A549 (cell line): Measurements from ENCODE around the gene LOX. TPM values are rescaled to one million over a fixed set of nuclear protein-coding genes. Genes with fewer than 3 reads are reported as not detected.

Source experiments
- ATAC-seq, 2 experiments: fragments of 200-7000 bp in 1 of 2; fragments of >200 bp in 1 of 2; cut with Nextera tagmentation in 1 of 2; cut with Tn5 transposase in 1 of 2; 3 replicates each; pipeline versions ENCODE4 v1.8.0 to v1.9.1; 2018 to 2020; ENCODE audit warnings: mild to moderate bottlenecking in 1 of 2, moderate library complexity in 1 of 2
- CTCF ChIA-PET: fragments of 300-600 bp; sonication (Branson Sonifier 250); formaldehyde crosslinking; extraction: SDS; loops from one replicate; lab custom pipeline; 2021; ENCODE audit warnings: antibody characterized with exemption, inconsistent platforms; lab: Yijun Ruan, JAX
- POLR2A ChIA-PET: fragments of 350-600 bp; formaldehyde crosslinking; extraction: SDS; loops from one replicate; lab custom pipeline; 2021; ENCODE audit warnings: antibody characterized with exemption, inconsistent platforms; lab: Yijun Ruan, JAX
- DNase-seq, 2 experiments: peaks; one replicate each; pipeline versions ENCODE4 v3.0.0 to v3.0.0-alpha.2; 2011 to 2016; ENCODE audit warnings: low read depth in 1 of 2, low spot score in 1 of 2
- FAIRE-seq: peaks from 2 replicates; lab custom pipeline; 2011; peaks lifted over from hg19 to GRCh38; lab: Jason Lieb, UNC
- H3K27ac ChIP-seq, 2 experiments: fragments of >200 bp; sonication (Bioruptor Twin); formaldehyde crosslinking; 3 replicates each; pipeline ENCODE4 v1.5.1; 2016 to 2017
- H3K4me1 ChIP-seq: fragments of >200 bp; sonication (Bioruptor Twin); formaldehyde crosslinking; 3 replicates; pipeline ENCODE4 v1.6.1; 2016
- H3K4me2 ChIP-seq: fragments of >200 bp; sonication (Bioruptor Twin); formaldehyde crosslinking; 3 replicates; pipeline ENCODE4 v1.6.1; 2016
- H3K4me3 ChIP-seq: fragments of >200 bp; sonication (Bioruptor Twin); formaldehyde crosslinking; 3 replicates; pipeline ENCODE4 v1.5.1; 2016
- H3K9me3 ChIP-seq: fragments of >200 bp; sonication (Bioruptor Twin); formaldehyde crosslinking; 3 replicates; pipeline ENCODE4 v1.6.1; 2016
- ATOH8 ChIP-seq: fragments of 250-450 bp; sonication (Bioruptor Pico); IDR thresholded peaks from 2 replicates; pipeline ENCODE4 v1.5.0; 2020; ENCODE audit warnings: low read depth, mild to moderate bottlenecking, moderate library complexity
- BCL3 ChIP-seq: fragments of >200 bp; sonication (Bioruptor Twin); formaldehyde crosslinking; IDR thresholded peaks from 3 replicates; pipeline ENCODE4 v1.6.1; 2016
- BHLHE40 ChIP-seq: IDR thresholded peaks from 2 replicates; pipeline ENCODE4 v1.6.1; 2012; ENCODE audit warnings: low read depth, low read length, inconsistent platforms
- CBX2 ChIP-seq: fragments of 200-600 bp; sonication (generic); IDR thresholded peaks from 2 replicates; pipeline ENCODE4 v1.6.1; 2016; ENCODE audit warnings: low read depth, mild to moderate bottlenecking, borderline replicate concordance
- CBX8 ChIP-seq: fragments of 200-600 bp; sonication (generic); IDR thresholded peaks from 2 replicates; pipeline ENCODE4 v1.6.1; 2016
- CEBPB ChIP-seq, 2 experiments: fragments of >200 bp in 1 of 2; sonication (Bioruptor Twin) in 1 of 2; formaldehyde crosslinking in 1 of 2; IDR thresholded peaks; 2 replicates each; pipeline ENCODE4 v1.6.1; 2012 to 2016
- EHMT2 ChIP-seq: fragments of 200-600 bp; sonication (generic); IDR thresholded peaks from 2 replicates; pipeline ENCODE4 v1.6.1; 2016; ENCODE audit warnings: antibody characterized with exemption, low read depth, mild to moderate bottlenecking, moderate library complexity
- ESRRA ChIP-seq: fragments of 150-350 bp; IDR thresholded peaks from 2 replicates; pipeline ENCODE4 v1.6.1; 2014; ENCODE audit warnings: mild to moderate bottlenecking, low read length, borderline replicate concordance
- FOSL2 ChIP-seq, 2 experiments: fragments of 450-650 bp in 1 of 2; fragments of >200 bp in 1 of 2; sonication (Bioruptor Twin) in 1 of 2; formaldehyde crosslinking; IDR thresholded peaks; 2 replicates each; pipeline versions ENCODE4 v1.5.0 to v1.6.1; 2016 to 2020; ENCODE audit warnings: mild to moderate bottlenecking in 1 of 2, moderate library complexity in 1 of 2
- HES2 ChIP-seq: fragments of >200 bp; sonication (Bioruptor Twin); formaldehyde crosslinking; IDR thresholded peaks from 2 replicates; pipeline ENCODE4 v1.6.1; 2016
- HEYL ChIP-seq: fragments of 250-450 bp; sonication (Bioruptor Pico); IDR thresholded peaks from 2 replicates; pipeline ENCODE4 v1.8.0; 2021; ENCODE audit warnings: mild to moderate bottlenecking, moderate library complexity
- KDM1A ChIP-seq: fragments of 200-600 bp; sonication (generic); IDR thresholded peaks from 2 replicates; pipeline ENCODE4 v1.6.1; 2016; ENCODE audit warnings: low read depth, mild to moderate bottlenecking
- KDM5A ChIP-seq: fragments of 200-600 bp; sonication (generic); IDR thresholded peaks from 2 replicates; pipeline ENCODE4 v1.6.1; 2016; ENCODE audit warnings: antibody characterized with exemption, mild to moderate bottlenecking
- MAFK ChIP-seq: fragments of 450-650 bp; IDR thresholded peaks from 2 replicates; pipeline ENCODE4 v1.6.1; 2014; ENCODE audit not compliant: partially characterized antibody
- MAZ ChIP-seq: fragments of 150-350 bp; IDR thresholded peaks from 2 replicates; pipeline ENCODE4 v1.6.1; 2014; ENCODE audit warnings: antibody characterized with exemption, low read depth, low read length, borderline replicate concordance
- NFE2L2 ChIP-seq: fragments of 150-350 bp; conservative IDR thresholded peaks from 2 replicates; pipeline ENCODE4 v1.6.1; 2014; ENCODE audit warnings: low read length
- NPAS2 ChIP-seq: fragments of 250-450 bp; sonication (Bioruptor Pico); IDR thresholded peaks from 2 replicates; pipeline ENCODE4 v1.8.0; 2022; ENCODE audit warnings: mild to moderate bottlenecking, moderate library complexity, borderline replicate concordance
- POLR2A ChIP-seq: IDR thresholded peaks from 2 replicates; pipeline ENCODE4 v1.6.1; 2012; ENCODE audit warnings: mild to moderate bottlenecking, low read length
- POLR2AphosphoS2 ChIP-seq: conservative IDR thresholded peaks from 2 replicates; pipeline ENCODE4 v1.6.1; 2012; ENCODE audit warnings: low read length, improper control_type of control experiment, inconsistent platforms
- RAD21 ChIP-seq, 2 experiments: fragments of >200 bp in 1 of 2; sonication (Bioruptor Twin) in 1 of 2; formaldehyde crosslinking in 1 of 2; IDR thresholded peaks in 1 of 2; conservative IDR thresholded peaks in 1 of 2; 2 replicates in 1 of 2; 3 replicates in 1 of 2; pipeline ENCODE4 v1.6.1; 2012 to 2018; ENCODE audit warnings: inconsistent platforms in 1 of 2
- RCOR1 ChIP-seq: fragments of 150-350 bp; IDR thresholded peaks from 2 replicates; pipeline ENCODE4 v1.6.1; 2014; ENCODE audit warnings: antibody characterized with exemption, low read length, low read depth
- RFX5 ChIP-seq: fragments of 450-650 bp; IDR thresholded peaks from 2 replicates; pipeline ENCODE4 v1.7.1; 2014; ENCODE audit warnings: antibody characterized with exemption, mild to moderate bottlenecking, moderate library complexity
- TFCP2L1 ChIP-seq: fragments of 250-450 bp; sonication (Bioruptor Pico); IDR thresholded peaks from 2 replicates; pipeline ENCODE4 v1.5.0; 2021; ENCODE audit warnings: mild to moderate bottlenecking
- ZC3H11A ChIP-seq: fragments of 450-650 bp; IDR thresholded peaks from 2 replicates; pipeline ENCODE4 v1.6.1; 2014; ENCODE audit warnings: antibody characterized with exemption, mild to moderate bottlenecking
- WGBS: methylation state at CpG from one replicate; pipeline ENCODE4 v1.1.6; 2017; ENCODE audit errors: missing lambda C conversion rate; 5-methylcytosine and 5-hydroxymethylcytosine counted together
- polyA plus RNA-seq, 4 experiments: library from polyadenylated mRNA; depleted of rRNA in 3 of 4; stranded (reverse); fragments of >200 nt; fragmentation: RNase III in 1 of 4; extraction: RNeasy Plus Mini Kit Qiagen cat#74134 plus additional on column Dnase treatment in 1 of 4; gene quantifications; 2 replicates in 3 of 4; 3 replicates in 1 of 4; pipeline ENCODE4 v1.2.3, GENCODE V29; 2011 to 2017

LOX gene
- polyA plus RNA-seq, 2 of the 4 experiments (the other 2 are of a cell fraction): 0.34 to 0.36 TPM

- POLR2A ChIA-PET: no interaction called here
- no peak overlapping the region for H3K4me3 ChIP-seq
- TF ChIP-seq NFE2L2: no peak
- TF ChIP-seq POLR2AphosphoS2: no peak
- TF ChIP-seq KDM1A: no peak
- TF ChIP-seq, all 56 proteins: peak for 0
- Histone ChIP-seq H3K9me3 (no peaks in the 10 kb centered on the region), H3K4me2 (no peak overlapping the region), H3K4me1 (no peaks in the 10 kb centered on the region), H3K27ac (no peak overlapping the region)
- CTCF ChIA-PET: no interaction called here
- FAIRE-seq: no peak
- DNase-seq: no peak
- WGBS: 94% methylated on average over 7 of the region's 7 CpGs
- no peak for ATAC-seq
These were observed 58.0 kb downstream of the LOX start for GRCh38 chr5:122019919-122020590.

- ChIA-PET POLR2A (no interaction called here), CTCF (no interaction called here)
- H3K4me3 ChIP-seq: no peak overlapping the region
- no peak for ATAC-seq
- H3K4me1 ChIP-seq: no peaks in the 10 kb centered on the region
- TF ChIP-seq NPAS2 (CRISPR knock-in tag): no peak
- TF ChIP-seq MAFK: no peak
- no peak for TF ChIP-seq TFCP2L1 (CRISPR knock-in tag)
- no peak for TF ChIP-seq RFX5
- TF ChIP-seq HEYL (CRISPR knock-in tag): no peak
- no peak for TF ChIP-seq ZC3H11A
- no peak for TF ChIP-seq BHLHE40
- no peak for TF ChIP-seq CBX2
- TF ChIP-seq MAZ: no peak
- no peak for TF ChIP-seq POLR2A
- TF ChIP-seq KDM1A: no peak
- no peak for TF ChIP-seq KDM5A
- no peak for TF ChIP-seq RCOR1
- TF ChIP-seq EHMT2: no peak
- no peak for TF ChIP-seq RAD21 (conservative IDR thresholded peaks at IDR 0.05 in 1 of 2, IDR thresholded peaks at IDR 0.05 in 1 of 2)
- TF ChIP-seq NFE2L2: no peak
- no peak for TF ChIP-seq FOSL2 (IDR thresholded peaks at IDR 0.05)
- TF ChIP-seq FOSL2 (CRISPR knock-in tag; IDR thresholded peaks at IDR 0.05): no peak
- TF ChIP-seq CBX8: no peak
- no peak for TF ChIP-seq CEBPB (IDR thresholded peaks at IDR 0.05)
- no peak for TF ChIP-seq ESRRA
- WGBS: 93% methylated on average over 5 of the region's 5 CpGs
- no peak for FAIRE-seq
- no peak overlapping the region for H3K4me2 ChIP-seq
- no peak for DNase-seq
- H3K27ac ChIP-seq: no peak overlapping the region
- no peaks in the 10 kb centered on the region for H3K9me3 ChIP-seq
These were observed 62.6 kb downstream of the LOX start for GRCh38 chr5:122015471-122015870.

- DNase-seq (no peak), FAIRE-seq (no peak), ATAC-seq (no peak)
- TF ChIP-seq ATOH8 (CRISPR knock-in tag): no peak
- TF ChIP-seq BCL3: no peak
- no peak for TF ChIP-seq HES2
- no peak for TF ChIP-seq ESRRA
- ChIA-PET POLR2A (no interaction called here), CTCF (no interaction called here)
- H3K9me3 ChIP-seq: no peaks in the 10 kb centered on the region
- no peak overlapping the region for H3K4me2 ChIP-seq
- WGBS: 92% methylated on average over 6 of the region's 6 CpGs
- no peak overlapping the region for H3K4me3 ChIP-seq
- no peaks in the 10 kb centered on the region for H3K4me1 ChIP-seq
- H3K27ac ChIP-seq: no peak overlapping the region
These were observed 63.7 kb downstream of the LOX start for GRCh38 chr5:122014236-122014935.
